Endothelial cell of hepatic sinusoid (primary cell): Measurements from ENCODE around the gene UTP20.
"Not testable (repeated sequence)": the region's sequence is repeated elsewhere in the genome, so short reads cannot be mapped to it uniquely, and the experiment has no call there.

ENCODE experiments used
- in situ Hi-C: cut with HindIII; loops from 2 replicates; pipeline ENCODE4 v1.10.0; 2017; ENCODE audit warnings: low sequenced_read_pairs

Gene UTP20

GRCh38 chr12:101325590-101325989 lies 45.7 kb downstream of the UTP20 start:
- in situ Hi-C loops: no loop called here

- in situ Hi-C loops: no loop called here
Observed at GRCh38 chr12:101327051-101327450, 47.1 kb downstream of the UTP20 start.

GRCh38 chr12:101327546-101327945 lies 47.6 kb downstream of the UTP20 start:
- in situ Hi-C loops: no loop called here

- in situ Hi-C loops: no loop called here
Observed at GRCh38 chr12:101328917-101329316, 49.0 kb downstream of the UTP20 start.

- in situ Hi-C loops: no loop called here
Observed at GRCh38 chr12:101330631-101331030, 50.7 kb downstream of the UTP20 start.

DNA sequence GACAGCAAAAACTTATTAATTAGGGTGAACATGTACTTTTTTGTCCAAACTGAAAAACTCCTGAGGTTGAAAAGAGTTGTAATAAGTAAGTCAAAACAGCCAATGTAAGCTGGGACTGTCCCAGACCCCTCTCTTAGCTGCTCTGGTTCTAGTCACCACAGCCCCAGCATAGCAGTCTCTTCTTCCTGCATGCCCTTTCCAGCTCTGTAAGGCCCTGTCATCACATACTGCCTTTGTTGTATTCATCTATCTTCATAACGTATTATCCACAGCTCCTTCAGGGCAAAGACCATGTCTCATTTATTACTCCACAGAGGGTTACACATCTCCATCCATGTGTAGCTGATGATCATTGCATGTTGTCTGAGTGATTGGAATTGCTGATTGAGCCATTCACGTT lies 56.5 kb downstream of the UTP20 start:
- in situ Hi-C loops: no loop called here

DNA sequence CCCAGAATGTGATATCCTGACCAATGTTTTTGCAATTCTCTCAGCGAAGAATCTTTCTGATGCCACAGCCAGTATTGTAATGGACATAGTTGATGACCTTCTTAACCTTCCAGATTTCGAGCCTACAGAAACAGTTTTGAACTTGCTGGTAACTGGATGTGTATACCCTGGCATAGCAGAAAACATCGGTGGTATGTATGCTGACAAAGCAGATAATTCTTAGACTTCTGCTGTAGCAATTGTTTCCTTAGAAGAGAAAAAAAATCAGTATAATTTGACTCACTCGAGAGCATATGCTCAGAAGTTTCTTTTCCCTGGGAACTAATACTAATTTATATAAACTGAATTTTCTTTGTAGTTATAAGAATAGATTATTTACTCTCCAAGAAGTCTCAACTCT lies 58.2 kb downstream of the UTP20 start:
- in situ Hi-C loops: no loop called here

GRCh38 chr12:101343893-101344292 lies 64.0 kb downstream of the UTP20 start:
- in situ Hi-C loops: no loop called here

DNA sequence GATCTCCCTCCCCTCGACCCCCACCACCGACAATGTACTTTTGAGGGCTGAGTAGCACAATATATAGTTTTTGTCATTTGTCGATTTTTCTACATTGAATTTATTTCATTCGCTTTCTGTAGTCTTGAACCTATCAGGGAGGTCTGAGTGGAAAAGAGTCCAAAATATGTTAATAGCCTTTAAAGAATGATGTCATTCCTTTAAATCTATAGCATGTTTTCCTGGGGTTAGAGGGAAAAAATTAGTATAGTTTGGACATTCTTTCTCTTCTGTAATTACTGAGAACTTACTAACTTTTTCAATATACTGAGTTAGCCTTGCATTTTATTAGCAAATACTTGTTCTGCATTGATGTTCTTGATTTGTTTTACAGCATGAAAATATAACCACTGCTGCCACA lies 71.8 kb downstream of the UTP20 start:
- in situ Hi-C loops: no loop called here

- in situ Hi-C loops: no loop called here
Observed at GRCh38 chr12:101356794-101357193, 76.9 kb downstream of the UTP20 start.

- in situ Hi-C loops: no loop called here
Observed at GRCh38 chr12:101361455-101361854, 81.5 kb downstream of the UTP20 start.

GRCh38 chr12:101368016-101368415 lies 88.1 kb downstream of the UTP20 start:
- in situ Hi-C loops: no loop called here

- in situ Hi-C loops: no loop called here
Observed at GRCh38 chr12:101372431-101372830, 92.5 kb downstream of the UTP20 start.

DNA sequence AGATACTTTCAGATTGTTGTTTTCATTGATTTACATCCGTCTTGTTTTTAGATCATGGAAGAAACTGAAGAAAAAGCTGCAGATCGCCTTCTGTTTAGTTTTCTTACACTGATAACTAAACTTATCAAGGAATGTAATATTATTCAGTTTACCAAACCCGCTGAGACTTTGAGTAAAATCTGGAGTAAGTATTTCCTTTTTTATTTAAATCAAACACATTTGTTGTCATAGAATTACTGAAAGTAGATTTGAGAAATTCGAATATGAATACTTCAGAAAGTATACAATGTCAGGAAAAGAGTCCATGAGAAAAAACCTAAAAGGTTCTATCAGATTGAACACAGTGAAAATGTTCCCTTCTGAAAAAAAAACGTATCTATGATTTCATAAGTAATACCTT lies 95.7 kb downstream of the UTP20 start:
- in situ Hi-C loops: no loop called here

DNA sequence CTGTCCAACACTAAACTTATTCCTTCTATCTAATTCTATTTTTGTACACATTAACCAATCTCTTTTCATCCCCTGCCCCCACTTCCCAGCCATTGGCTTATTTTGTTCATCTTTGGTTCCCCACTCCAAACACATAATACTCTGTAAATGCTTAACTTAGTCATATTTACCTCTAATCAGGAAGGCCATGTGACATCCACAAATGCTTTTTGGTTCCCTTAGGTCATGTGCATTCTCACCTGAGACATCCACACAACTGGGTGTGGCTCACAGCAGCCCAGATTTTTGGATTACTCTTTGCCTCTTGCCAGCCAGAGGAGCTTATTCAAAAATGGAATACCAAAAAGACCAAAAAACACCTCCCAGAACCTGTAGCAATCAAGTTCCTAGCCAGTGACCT lies 99.2 kb downstream of the UTP20 start:
- in situ Hi-C loops: no loop called here

- in situ Hi-C loops: not testable (repeated sequence)
Observed at GRCh38 chr12:101391181-101391580, 111.3 kb downstream of the UTP20 start.

DNA sequence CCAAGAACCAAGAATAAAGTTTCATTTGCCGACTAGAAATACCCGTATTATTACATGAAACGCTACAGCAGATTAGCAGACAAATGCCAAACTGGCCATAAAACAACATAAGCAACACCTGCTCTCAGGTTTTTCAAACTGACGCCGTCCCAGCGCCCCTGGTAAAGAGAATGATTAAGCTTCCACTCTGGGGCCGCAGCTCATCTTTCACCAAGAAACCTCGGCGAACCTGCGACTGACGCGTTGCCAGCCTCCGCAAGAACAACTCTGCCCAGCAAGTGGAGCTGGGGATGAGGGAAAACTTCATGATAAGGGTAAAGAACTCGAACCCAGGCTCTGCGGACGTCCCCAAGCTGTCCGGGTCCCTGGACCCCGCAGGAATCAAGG lies 127.1 kb downstream of the UTP20 start:
- in situ Hi-C loops: no loop called here

GRCh38 chr12:101407436-101408345 lies 127.8 kb downstream of the UTP20 start, which contains the start of gene ARL1:
TSS of gene ARL1 (minus strand) at chr12:101407772. CDS start at chr12:101407645, 127 bp downstream.
- in situ Hi-C loops: no loop called here

DNA sequence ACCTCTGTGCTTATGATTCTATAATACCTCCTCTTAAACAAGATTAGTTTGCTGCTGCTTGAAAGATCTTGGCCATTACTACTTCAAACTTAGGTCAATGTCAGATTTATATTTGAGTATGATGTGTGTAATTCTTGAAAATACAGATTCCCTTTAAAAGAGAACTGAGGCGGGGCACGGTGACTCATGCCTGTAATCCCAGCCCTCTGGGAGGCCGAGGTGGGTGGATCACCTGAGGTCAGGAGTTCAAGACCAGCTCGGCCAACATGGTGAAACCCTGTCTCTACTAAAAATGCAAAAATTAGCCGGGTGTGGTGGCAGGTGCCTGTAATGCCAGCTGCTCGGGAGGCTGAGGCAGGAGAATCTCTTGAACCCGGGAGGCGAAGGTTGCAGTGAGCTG lies 130.3 kb downstream of the UTP20 start:
- in situ Hi-C loops: not testable (repeated sequence)

DNA sequence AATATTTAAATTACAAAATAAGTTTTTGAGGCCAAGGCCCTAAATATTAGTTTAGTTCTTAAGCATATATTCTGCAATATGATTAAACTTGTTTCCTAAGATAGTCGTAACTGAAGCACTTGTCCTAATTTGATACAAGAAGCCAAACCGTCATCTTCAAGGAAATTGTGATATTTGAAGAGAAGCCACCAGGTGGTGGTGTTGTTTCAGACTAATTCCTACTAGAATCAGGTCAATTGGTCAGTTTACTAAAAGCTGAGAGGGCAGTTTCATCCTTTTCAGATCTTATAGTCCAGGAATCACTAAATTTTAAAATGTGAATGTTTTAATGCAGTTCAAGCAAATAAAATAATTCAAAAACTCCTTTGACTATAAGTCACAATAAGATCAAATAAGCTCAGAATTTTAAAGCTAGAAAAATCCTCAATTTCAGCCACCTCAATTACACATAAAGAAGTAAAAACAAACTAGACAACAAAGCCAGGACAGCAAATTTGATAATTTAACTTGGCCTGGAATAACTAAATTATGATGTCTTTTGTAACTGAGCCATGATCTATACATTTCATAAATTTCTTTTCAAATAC lies 134.7 kb downstream of the UTP20 start:
- in situ Hi-C loops: no loop called here

- in situ Hi-C loops: no loop called here
Observed at GRCh38 chr12:101415228-101415627, 135.3 kb downstream of the UTP20 start.

DNA sequence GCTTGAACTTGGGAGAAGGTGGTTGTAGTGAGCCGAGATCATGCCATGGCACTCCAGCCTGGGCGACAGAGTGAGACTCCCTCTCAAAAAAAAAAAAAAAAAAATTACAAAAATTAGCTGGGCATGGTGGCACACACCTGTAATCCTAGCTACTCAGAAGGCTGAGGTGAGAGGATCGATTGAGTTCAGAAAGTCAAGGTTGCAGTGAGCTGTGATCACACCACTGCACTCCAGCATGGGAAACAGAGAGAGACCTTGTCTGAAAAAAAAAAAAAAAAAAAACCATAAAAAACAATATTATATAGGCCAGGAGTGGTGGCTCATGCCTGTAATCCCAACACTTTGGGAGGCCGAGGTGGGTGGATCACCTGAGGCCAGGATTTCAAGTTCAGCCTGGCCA lies 142.2 kb downstream of the UTP20 start:
- in situ Hi-C loops: not testable (repeated sequence)
